Sigmoid colon (tissue), 7 donors: Measurements from ENCODE around the gene IL31RA. TPM values are rescaled to one million over a fixed set of nuclear protein-coding genes. Genes with fewer than 3 reads are reported as not detected.

Experiments
- DNase-seq: peaks from one replicate; pipeline ENCODE4 v3.0.0-alpha.2; 2019
- H3K27ac ChIP-seq, 4 donors: fragments of 200-600 bp; sonication (generic); one replicate each; pipeline ENCODE4 v1.5.1; 2016 to 2019; ENCODE audit warnings: mild to moderate bottlenecking in 1 of 4
- H3K27me3 ChIP-seq, 3 donors: fragments of 200-600 bp; sonication (generic); one replicate each; pipeline ENCODE4 v1.5.1; 2019; ENCODE audit warnings: mild to moderate bottlenecking in 1 of 3
- H3K36me3 ChIP-seq, 4 donors: fragments of 200-600 bp; sonication (generic); one replicate each; pipeline ENCODE4 v1.5.1; 2016 to 2019
- H3K4me1 ChIP-seq, 4 donors: fragments of 200-600 bp; sonication (generic); one replicate each; pipeline ENCODE4 v1.5.1; 2017 to 2019
- H3K4me3 ChIP-seq, 4 donors: fragments of 200-600 bp; sonication (generic); one replicate each; pipeline ENCODE4 v1.5.1; 2017 to 2019; ENCODE audit warnings: mild to moderate bottlenecking in 2 of 4, moderate library complexity in 1 of 4
- H3K9me3 ChIP-seq, 4 donors: fragments of 200-600 bp in 3 of 4; sonication (generic) in 3 of 4; one replicate each; pipeline versions ENCODE4 v1.5.1 to v1.6.1; 2013 to 2019
- EP300 ChIP-seq, 4 donors: sonication (generic); formaldehyde crosslinking; IDR thresholded peaks; one replicate each; pipeline ENCODE4 v1.6.1; 2017; ENCODE audit warnings: antibody characterized with exemption in 4 of 4
- POLR2A ChIP-seq, 2 donors: fragments of 450-650 bp; IDR thresholded peaks; one replicate each; pipeline ENCODE4 v1.6.1; 2016; ENCODE audit warnings: antibody characterized with exemption in 2 of 2, mild to moderate bottlenecking in 2 of 2, moderate library complexity in 2 of 2
- POLR2AphosphoS5 ChIP-seq, 4 donors: sonication (generic); formaldehyde crosslinking; IDR thresholded peaks; one replicate each; pipeline ENCODE4 v1.6.1; 2017; ENCODE audit warnings: antibody characterized with exemption in 4 of 4
- WGBS, 2 donors: extraction: QIAGEN DNeasy Blood & Tissue Kit; methylation state at CpG; one replicate each; pipeline ENCODE4 v1.1.7; 2013; 5-methylcytosine and 5-hydroxymethylcytosine counted together
- intact Hi-C: fragments of 100-400 bp; cut with DNase I; formaldehyde crosslinking; loops from one replicate; pipeline ENCODE4 v1.15.1; 2023
- polyA plus RNA-seq, 3 donors: library from polyadenylated mRNA; stranded (reverse); fragments of 200-250 nt; gene quantifications; one replicate each; pipeline ENCODE4 v1.2.3, GENCODE V29; 2013
- total RNA-seq, 4 donors: library from RNA; depleted of rRNA; stranded (reverse); fragments of >200 nt; gene quantifications; one replicate each; pipeline ENCODE4 v1.1.0, GENCODE V29; 2016
- TF ChIP-seq, protein P1 (sequence below), 4 experiments: fragments of 450-650 bp in 3 of 4; fragments of 200-600 bp in 1 of 4; IDR thresholded peaks; one replicate each; pipeline ENCODE4 v1.5.1; 2016 to 2019; ENCODE audit warnings: antibody characterized with exemption in 4 of 4, mild to moderate bottlenecking in 3 of 4, moderate library complexity in 2 of 4
- donor health status: healthy with polysubstance abuse.
- donor health status: Bipolar disorder and iron deficiency.
- donor health status: healthy.

IL31RA gene
- total and polyA plus RNA-seq, 7 donors, result 0.09 to 3.3 (median 1.5) TPM; not detected in 3

DNA sequence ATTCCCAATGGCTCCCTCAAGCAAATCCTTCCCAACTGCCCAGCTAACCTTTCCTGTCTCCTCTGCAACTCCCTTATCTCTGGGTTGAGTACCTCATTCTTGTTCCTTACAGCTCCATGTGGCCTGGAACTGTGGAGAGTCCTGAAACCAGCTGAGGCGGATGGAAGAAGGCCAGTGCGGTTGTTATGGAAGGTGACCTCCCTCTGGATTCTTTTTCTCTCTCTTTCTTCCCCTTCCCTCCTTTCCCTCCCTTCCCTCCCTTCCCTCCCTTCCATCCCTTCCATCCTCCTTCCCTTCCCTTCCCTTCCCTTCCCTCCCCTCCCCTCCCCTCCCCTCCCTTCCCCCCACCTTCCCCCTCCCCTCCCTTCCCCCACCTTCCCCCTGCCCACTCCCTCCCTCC, 45.1 kb downstream of the IL31RA start:
- H3K4me1 ChIP-seq, result no peaks in the 10 kb centered on the region
- TF ChIP-seq EP300 (IDR thresholded peaks at IDR 0.05) (no peak), POLR2AphosphoS5 (IDR thresholded peaks at IDR 0.05) (no peak), POLR2A (IDR thresholded peaks at IDR 0.05) (no peak)
- TF ChIP-seq, protein P1, sequence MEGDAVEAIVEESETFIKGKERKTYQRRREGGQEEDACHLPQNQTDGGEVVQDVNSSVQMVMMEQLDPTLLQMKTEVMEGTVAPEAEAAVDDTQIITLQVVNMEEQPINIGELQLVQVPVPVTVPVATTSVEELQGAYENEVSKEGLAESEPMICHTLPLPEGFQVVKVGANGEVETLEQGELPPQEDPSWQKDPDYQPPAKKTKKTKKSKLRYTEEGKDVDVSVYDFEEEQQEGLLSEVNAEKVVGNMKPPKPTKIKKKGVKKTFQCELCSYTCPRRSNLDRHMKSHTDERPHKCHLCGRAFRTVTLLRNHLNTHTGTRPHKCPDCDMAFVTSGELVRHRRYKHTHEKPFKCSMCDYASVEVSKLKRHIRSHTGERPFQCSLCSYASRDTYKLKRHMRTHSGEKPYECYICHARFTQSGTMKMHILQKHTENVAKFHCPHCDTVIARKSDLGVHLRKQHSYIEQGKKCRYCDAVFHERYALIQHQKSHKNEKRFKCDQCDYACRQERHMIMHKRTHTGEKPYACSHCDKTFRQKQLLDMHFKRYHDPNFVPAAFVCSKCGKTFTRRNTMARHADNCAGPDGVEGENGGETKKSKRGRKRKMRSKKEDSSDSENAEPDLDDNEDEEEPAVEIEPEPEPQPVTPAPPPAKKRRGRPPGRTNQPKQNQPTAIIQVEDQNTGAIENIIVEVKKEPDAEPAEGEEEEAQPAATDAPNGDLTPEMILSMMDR (IDR thresholded peaks at IDR 0.05), result no peak

DNA sequence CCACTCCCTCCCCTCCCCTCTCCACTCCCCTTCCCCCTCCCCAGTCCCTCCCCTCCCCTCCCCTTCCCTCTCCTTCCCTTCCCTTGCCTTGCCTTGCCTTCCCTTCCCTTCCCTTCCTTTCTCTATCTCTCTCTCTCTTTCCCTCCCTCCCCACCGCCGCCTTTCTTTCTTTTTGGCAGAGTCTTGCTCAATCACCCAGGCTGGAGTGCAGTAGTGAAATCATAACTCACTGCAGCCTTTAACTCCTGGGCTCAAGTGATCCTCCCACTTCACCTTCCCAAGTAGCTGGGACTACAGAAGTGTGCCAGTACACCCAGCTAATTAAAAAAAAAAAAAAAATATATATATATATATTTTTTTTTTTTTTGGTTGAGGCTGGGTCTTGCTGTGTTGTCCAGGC, 45.5 kb downstream of the IL31RA start:
- Histone ChIP-seq H3K4me3 (no peak overlapping the region), H3K36me3 (no peaks in the 10 kb centered on the region), H3K27ac (no peak overlapping the region), H3K4me1 (no peaks in the 10 kb centered on the region), H3K27me3 (no peaks in the 10 kb centered on the region), H3K9me3 (no peaks in the 10 kb centered on the region)
- 90 to 92% methylated on average over 2 of the region's 2 CpGs for WGBS, 2 donors
- no peak for DNase-seq
- intact Hi-C loops, result no loop called here
- TF ChIP-seq POLR2AphosphoS5 (IDR thresholded peaks at IDR 0.05) (no peak), EP300 (IDR thresholded peaks at IDR 0.05) (no peak), POLR2A (IDR thresholded peaks at IDR 0.05) (no peak)
- TF ChIP-seq, protein P1 (IDR thresholded peaks at IDR 0.05), result no peak

More for the DNA sequence above, 45.1 kb downstream of the IL31RA start:
- Histone ChIP-seq H3K9me3 (no peaks in the 10 kb centered on the region), H3K4me3 (no peak overlapping the region), H3K27ac (no peak overlapping the region), H3K36me3 (no peaks in the 10 kb centered on the region), H3K27me3 (no peaks in the 10 kb centered on the region)
- intact Hi-C loops, result no loop called here
- no peak for DNase-seq
- WGBS, 2 donors, result 99% methylated on average over 2 of the region's 2 CpGs

DNA sequence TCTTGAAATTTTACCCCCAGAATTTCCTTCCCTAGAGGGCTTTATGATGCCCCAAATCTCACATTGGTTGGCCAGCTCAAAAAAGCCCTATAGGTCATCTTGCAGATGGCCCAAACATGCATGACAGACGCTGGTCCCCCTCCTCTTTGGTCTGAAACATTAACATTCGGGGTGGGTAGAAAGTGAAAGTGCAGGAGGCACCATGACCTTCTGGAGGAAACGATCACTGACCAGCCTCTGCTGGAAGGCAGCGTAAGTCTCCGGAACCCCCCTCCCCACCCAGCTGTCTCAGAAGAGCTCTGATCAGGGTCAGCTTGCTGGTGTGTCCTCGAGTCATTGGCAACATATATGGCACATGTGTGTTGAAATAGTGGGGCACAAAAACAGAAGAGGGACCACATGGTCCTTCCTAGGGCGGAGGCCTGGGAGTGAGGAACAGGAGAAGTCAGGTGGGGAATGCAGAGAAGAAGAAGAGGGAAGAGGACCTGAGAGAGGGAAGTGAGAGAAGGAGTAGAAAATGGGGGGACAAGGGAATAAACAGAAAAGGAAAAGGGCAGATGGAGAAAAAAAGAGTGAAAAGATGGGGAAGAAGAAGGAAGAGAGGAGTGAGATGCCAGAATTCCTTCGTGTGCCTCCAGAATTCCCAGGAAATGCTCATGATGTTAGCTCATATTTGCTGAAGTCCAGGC, 46.2 kb downstream of the IL31RA start:
- TF ChIP-seq EP300 (IDR thresholded peaks at IDR 0.05) (no peak), POLR2A (IDR thresholded peaks at IDR 0.05) (no peak), POLR2AphosphoS5 (IDR thresholded peaks at IDR 0.05) (no peak)
- TF ChIP-seq, protein P1 (IDR thresholded peaks at IDR 0.05), result no peak
- H3K27me3 ChIP-seq, result no peaks in the 10 kb centered on the region
- intact Hi-C loops, result no loop called here
- H3K9me3 ChIP-seq, result no peaks in the 10 kb centered on the region
- 68 to 74% methylated on average over 8 of the region's 8 CpGs for WGBS, 2 donors
- H3K36me3 ChIP-seq, result no peaks in the 10 kb centered on the region
- no peak overlapping the region for H3K4me3 ChIP-seq
- H3K4me1 ChIP-seq, result no peaks in the 10 kb centered on the region
- no peak for DNase-seq
- no peak overlapping the region for H3K27ac ChIP-seq

DNA sequence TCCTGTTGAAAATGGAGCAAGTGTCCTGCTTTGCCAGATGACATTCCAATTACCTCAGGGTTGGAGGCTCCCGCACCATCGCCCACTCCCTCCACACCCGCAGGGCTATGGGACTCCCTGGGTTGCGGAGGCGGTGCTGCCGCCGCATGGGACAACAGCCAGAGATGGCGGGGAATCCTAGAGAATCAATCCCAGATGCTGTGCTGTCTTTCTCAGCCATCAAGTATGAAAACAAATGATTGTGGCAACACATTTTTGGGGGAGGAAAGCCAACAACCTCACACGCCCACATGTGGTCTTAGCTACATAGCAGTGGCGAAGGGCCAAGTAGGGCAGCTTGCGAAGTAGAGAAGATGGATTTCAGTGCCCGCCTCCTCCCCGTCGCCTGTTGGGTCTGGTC, 46.7 kb downstream of the IL31RA start:
- intact Hi-C loops, result no loop called here
- Histone ChIP-seq H3K9me3 (no peaks in the 10 kb centered on the region), H3K4me3 (no peak overlapping the region), H3K27me3 (no peaks in the 10 kb centered on the region), H3K36me3 (no peaks in the 10 kb centered on the region), H3K27ac (no peak overlapping the region), H3K4me1 (no peaks in the 10 kb centered on the region)
- DNase-seq, result no peak
- 85 to 90% methylated on average over 14 of the region's 14 CpGs for WGBS, 2 donors
- TF ChIP-seq, protein P1 (IDR thresholded peaks at IDR 0.05), result no peak
- no peak for TF ChIP-seq POLR2AphosphoS5 (IDR thresholded peaks at IDR 0.05)
- TF ChIP-seq EP300 (IDR thresholded peaks at IDR 0.05), result no peak
- TF ChIP-seq POLR2A (IDR thresholded peaks at IDR 0.05), result no peak

DNA sequence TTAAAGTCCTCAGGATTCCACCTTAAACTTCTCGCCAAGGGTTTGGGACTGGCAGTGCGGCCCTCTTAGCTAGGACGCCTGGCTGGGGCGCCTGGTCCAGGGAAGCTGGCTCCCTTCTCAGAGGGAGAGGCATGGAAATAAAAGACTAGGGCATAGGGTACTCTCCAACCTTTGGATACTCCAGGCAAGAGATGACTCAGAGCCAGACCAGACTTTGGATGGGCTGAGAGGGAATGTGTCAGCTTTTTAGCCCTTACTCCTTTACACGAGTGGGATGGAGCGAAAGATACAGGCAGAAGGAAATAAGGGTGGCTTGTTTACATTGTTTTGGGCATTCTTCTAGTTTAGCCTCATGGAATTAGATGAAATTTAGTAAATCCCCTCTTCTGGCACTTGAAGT, 48.2 kb downstream of the IL31RA start:
- no peaks in the 10 kb centered on the region for H3K27me3 ChIP-seq
- TF ChIP-seq, protein P1 (IDR thresholded peaks at IDR 0.05), result no peak
- TF ChIP-seq POLR2A (IDR thresholded peaks at IDR 0.05) (no peak), POLR2AphosphoS5 (IDR thresholded peaks at IDR 0.05) (no peak), EP300 (IDR thresholded peaks at IDR 0.05) (no peak)
- no peaks in the 10 kb centered on the region for H3K36me3 ChIP-seq
- WGBS, 2 donors, result 80 to 93% methylated on average over 6 of the region's 6 CpGs
- intact Hi-C loops, result no loop called here
- H3K4me1 ChIP-seq, result no peaks in the 10 kb centered on the region
- H3K9me3 ChIP-seq, result no peaks in the 10 kb centered on the region
- DNase-seq, result no peak
- no peak overlapping the region for H3K4me3 ChIP-seq
- no peak overlapping the region for H3K27ac ChIP-seq
